Activated T-cell treated with anti-CD3 and anti-CD28 coated beads, Interleukin-2, amount 50 U/mL, for 4 hours (primary cell): ENCODE results near the gene DDX55. TPM values are rescaled to one million over a fixed set of nuclear protein-coding genes. Genes with fewer than 3 reads are reported as not detected.

Source experiments
- ATAC-seq, 2 donors: fragments of 200-7000 bp; cut with Tn5 transposase; one replicate each; pipeline ENCODE4 v1.10.0; 2021
- DNase-seq: peaks from one replicate; pipeline ENCODE4 v3.0.0-alpha.2; 2020
- H3K27me3 Mint-ChIP-seq: one replicate; pipeline ENCODE4 v1.8.0; 2021; ENCODE audit warnings: low read depth, mixed read lengths
- H3K36me3 Mint-ChIP-seq: one replicate; pipeline ENCODE4 v1.8.0; 2022; ENCODE audit warnings: mixed read lengths; ENCODE audit not compliant: insufficient read depth
- H3K4me1 Mint-ChIP-seq: one replicate; pipeline ENCODE4 v1.8.0; 2021; ENCODE audit warnings: low read depth, mixed read lengths
- H3K4me3 Mint-ChIP-seq: one replicate; pipeline ENCODE4 v1.8.0; 2021; ENCODE audit warnings: mild to moderate bottlenecking, moderate library complexity, mixed read lengths
- H3K9me3 Mint-ChIP-seq: one replicate; pipeline ENCODE4 v1.8.0; 2021; ENCODE audit warnings: mixed read lengths
- total RNA-seq, 3 donors: library from RNA; stranded (reverse); gene quantifications; one replicate each; pipeline ENCODE4 v1.2.1, GENCODE V29; 2021

The DDX55 gene
- total RNA-seq, 3 donors from 2014 or later: 69.2 to 75.7 (median 69.3) TPM

DNA sequence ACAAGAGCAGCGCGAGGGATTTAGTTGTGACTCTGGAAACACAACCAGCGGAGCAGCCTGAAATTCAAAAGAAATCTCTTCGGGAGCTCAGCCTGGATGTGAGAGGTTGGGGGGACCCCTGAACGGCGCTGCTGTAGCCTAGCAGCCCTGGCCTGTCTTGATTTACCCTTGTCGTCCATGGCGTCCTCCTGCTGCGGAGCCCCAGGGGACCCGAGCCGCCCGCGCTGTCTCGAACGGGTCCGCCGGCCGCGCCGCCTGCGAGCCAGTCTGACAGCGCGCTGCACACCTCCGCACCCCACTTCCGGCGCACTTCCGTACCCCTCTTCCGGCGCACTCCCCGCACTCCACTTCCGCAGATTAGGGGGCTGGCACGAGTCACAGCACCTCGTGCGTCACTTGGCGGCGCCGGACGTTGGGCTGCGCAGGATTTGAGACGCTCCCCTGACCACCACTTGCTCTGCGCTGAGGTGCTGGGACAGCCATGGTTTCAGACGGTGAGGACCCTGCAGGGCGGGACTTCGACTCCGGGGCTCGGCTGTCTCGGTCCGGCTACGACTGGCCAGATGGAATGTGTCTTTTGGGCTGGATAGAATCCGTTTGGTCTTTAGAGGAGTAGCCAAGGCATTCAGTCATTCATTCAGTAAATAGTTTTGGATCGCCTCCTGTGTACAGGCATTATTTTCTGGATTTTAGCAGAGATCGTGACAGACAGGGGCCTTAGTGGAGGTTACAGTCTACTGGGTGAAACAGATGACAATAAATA lies 31.7 kb downstream of the DDX55 start, which contains the start of the genes EIF2B1 and GTF2H3:
Gene EIF2B1 (minus strand): TSS at position 308 of the 763 bp plus-strand sequence. CDS start 129 bp downstream, at position 179.
Gene GTF2H3 (plus strand): TSS at position 451 of the 763 bp plus-strand sequence. CDS start 31 bp downstream, at position 482.
- DNase-seq: peak; percentile 93
- Mint-ChIP-seq H3K4me3 (peak within 1 kb of the TSS; percentile 94), H3K27me3 (no peaks in the 10 kb centered on the region), H3K9me3 (no peaks in the 10 kb centered on the region), H3K4me1 (peaks cover 28% of the 10 kb centered on the region), H3K36me3 (peaks cover 25% of the 10 kb centered on the region)
- peak; percentile 96 to 99 for ATAC-seq

DNA sequence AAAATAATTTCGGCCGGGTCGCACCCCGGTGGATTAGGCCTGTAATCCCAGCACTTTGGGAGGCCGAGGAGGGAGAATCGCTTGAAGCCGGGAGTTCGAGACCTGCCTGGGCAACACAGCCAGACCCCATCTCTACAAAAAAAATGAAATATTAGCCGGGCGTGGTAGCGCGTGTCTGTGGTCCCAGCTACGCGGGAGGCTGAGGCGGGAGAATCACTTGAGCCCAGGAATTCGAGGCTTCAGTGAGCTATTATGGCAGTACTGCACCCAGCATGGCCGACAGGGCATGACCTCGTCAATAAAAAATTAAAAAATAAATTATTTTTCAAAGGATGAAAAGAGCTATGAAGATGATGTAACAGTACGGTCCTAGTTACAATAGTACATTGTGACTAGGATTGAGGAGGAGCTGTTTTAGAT lies 32.3 kb downstream of the DDX55 start:
- peak overlapping the region; percentile 94 for H3K4me3 Mint-ChIP-seq
- no peak for ATAC-seq
- no peak for DNase-seq
- no peaks in the 10 kb centered on the region for H3K9me3 Mint-ChIP-seq
- no peaks in the 10 kb centered on the region for H3K27me3 Mint-ChIP-seq
- H3K36me3 Mint-ChIP-seq: peaks cover 19% of the 10 kb centered on the region
- peaks cover 28% of the 10 kb centered on the region for H3K4me1 Mint-ChIP-seq

DNA sequence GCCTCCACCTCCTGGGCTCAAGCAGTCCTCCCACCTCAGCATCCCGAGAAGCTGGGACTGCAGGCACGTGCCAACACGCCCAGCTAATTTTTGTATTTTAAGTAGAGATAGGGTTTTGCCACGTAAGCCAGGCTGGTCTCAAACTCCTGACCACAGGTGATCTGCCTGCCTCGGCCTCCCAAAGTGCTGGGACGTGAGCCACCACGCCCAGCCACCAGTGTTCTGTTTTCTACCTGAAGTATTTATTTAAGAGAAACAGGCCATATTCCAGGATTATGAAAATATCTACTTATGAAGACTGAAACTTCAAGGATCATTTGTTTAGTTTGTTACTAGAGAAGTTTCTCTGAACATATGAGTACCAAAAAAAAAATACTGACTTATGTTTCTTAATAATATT lies 42.0 kb downstream of the DDX55 start:
- Mint-ChIP-seq H3K9me3 (no peaks in the 10 kb centered on the region), H3K4me3 (no peak overlapping the region), H3K4me1 (no peaks in the 10 kb centered on the region), H3K27me3 (no peaks in the 10 kb centered on the region), H3K36me3 (peaks cover 23% of the 10 kb centered on the region)
- no peak for ATAC-seq
- no peak for DNase-seq

DNA sequence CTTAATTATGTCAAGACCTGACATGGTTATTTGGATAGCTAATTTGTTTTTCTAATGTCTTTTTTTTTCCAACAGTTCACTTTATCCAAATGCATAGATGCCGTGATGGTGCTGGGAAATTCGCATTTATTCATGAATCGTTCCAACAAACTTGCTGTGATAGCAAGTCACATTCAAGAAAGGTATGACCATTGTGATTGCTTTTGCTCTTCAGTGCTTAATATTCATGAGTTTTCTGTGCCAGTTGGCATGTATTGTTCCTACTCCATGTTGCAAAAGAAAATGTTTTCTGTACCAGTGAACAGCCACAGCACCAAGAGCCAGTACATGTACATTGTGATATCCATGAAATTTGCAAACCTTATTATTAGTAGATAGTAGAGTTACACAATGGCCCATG lies 43.5 kb downstream of the DDX55 start:
- Mint-ChIP-seq H3K4me1 (no peaks in the 10 kb centered on the region), H3K36me3 (peaks cover 21% of the 10 kb centered on the region), H3K4me3 (no peak overlapping the region), H3K27me3 (no peaks in the 10 kb centered on the region), H3K9me3 (no peaks in the 10 kb centered on the region)
- DNase-seq (no peak), ATAC-seq (no peak)

DNA sequence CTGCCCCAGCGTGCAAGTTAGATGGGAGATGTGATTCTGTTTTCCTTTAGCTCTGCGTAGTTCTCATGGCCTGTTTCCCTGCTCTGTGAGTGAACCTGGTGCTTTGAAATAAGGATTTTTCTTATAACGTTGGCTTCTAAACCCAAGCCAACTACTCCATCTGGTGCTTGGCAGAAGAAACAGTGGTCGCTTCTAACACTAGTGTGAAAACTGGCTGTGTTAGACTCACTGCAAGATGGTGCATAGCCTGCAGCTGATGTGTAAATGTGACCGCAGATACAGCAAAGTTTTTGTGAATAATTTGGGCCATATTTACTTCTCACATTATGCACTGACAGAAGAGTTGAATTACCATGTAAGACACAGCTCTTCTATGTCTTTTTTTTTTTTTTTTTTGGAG lies 44.0 kb downstream of the DDX55 start:
- no peaks in the 10 kb centered on the region for H3K9me3 Mint-ChIP-seq
- peaks cover 22% of the 10 kb centered on the region for H3K36me3 Mint-ChIP-seq
- H3K4me1 Mint-ChIP-seq: no peaks in the 10 kb centered on the region
- no peak for DNase-seq
- H3K27me3 Mint-ChIP-seq: no peaks in the 10 kb centered on the region
- no peak for ATAC-seq
- H3K4me3 Mint-ChIP-seq: no peak overlapping the region

DNA sequence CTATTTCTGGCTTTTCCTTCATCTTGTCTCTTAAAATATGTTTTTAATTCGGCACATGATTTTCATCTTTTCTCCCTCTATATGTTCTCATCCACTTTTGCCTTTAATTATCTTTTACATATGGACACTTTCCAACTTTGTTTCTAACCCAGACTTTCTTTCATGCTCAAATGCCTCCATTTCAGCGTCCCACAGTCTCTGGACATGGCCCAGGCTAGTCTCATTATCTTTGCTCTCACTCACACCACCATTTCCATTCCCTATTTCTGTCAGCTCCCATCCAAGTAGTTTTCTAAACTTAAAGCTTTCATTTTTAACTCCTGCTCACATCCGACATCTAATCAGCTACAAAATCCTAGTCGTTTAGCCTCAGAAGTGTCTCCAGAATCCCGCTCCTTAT lies 46.5 kb downstream of the DDX55 start:
- Mint-ChIP-seq H3K36me3 (peaks cover 26% of the 10 kb centered on the region), H3K9me3 (no peaks in the 10 kb centered on the region), H3K4me3 (no peak overlapping the region), H3K27me3 (no peaks in the 10 kb centered on the region), H3K4me1 (no peaks in the 10 kb centered on the region)
- ATAC-seq (no peak), DNase-seq (no peak)

DNA sequence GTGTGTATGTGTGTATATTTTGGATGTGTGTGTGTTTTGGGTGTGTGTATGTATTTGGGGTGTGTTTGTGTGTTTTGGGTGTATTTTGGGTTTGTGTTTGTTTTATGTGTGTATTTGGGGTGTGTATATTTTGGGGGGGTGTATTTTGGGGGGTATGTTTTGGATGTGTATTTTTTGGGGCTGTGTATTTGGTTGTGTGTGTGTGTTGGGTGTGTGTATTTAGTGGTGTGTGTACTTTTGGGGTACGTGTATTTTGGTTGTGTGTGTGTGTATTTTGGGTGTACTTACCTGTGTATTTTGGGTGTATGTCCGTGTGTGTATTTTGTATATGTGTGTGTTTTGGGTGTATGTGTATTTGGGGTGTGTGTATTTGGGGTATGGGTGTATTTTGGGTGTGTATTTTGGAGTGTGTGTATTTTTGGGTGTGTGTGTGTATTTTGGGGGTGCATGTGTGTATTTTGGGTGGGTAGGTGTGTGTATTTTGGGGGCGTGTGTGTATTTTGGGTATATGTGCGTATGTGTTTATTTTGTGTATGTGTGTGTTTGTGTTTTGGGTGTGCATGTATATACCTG lies 52.3 kb downstream of the DDX55 start:
- Mint-ChIP-seq H3K36me3 (peaks cover 26% of the 10 kb centered on the region), H3K4me3 (no peak overlapping the region), H3K4me1 (no peaks in the 10 kb centered on the region), H3K27me3 (no peaks in the 10 kb centered on the region), H3K9me3 (no peaks in the 10 kb centered on the region)
- DNase-seq: no peak
- ATAC-seq: no peak

DNA sequence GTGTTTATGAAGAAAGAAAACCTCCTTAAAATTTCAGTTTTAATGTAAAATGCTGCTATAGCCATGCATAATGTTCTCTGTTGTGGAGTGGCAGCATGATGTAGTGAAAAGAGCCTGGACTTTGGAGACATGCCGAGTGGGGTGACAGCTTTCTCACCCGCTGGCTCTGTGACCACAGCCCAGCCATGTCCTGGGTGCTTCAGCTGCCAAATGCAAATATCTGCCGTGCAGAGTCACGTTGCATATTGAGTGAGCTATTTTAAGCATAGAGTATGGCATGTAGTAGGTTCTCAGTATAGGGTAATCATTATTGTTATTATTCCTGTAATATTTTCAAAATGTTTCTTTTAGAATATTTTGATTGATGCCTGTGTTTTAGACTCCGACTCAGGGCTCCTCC lies 53.5 kb downstream of the DDX55 start:
- Mint-ChIP-seq H3K27me3 (no peaks in the 10 kb centered on the region), H3K4me3 (no peak overlapping the region), H3K36me3 (peaks cover 36% of the 10 kb centered on the region), H3K9me3 (no peaks in the 10 kb centered on the region), H3K4me1 (peaks cover 10% of the 10 kb centered on the region)
- ATAC-seq (no peak), DNase-seq (no peak)

DNA sequence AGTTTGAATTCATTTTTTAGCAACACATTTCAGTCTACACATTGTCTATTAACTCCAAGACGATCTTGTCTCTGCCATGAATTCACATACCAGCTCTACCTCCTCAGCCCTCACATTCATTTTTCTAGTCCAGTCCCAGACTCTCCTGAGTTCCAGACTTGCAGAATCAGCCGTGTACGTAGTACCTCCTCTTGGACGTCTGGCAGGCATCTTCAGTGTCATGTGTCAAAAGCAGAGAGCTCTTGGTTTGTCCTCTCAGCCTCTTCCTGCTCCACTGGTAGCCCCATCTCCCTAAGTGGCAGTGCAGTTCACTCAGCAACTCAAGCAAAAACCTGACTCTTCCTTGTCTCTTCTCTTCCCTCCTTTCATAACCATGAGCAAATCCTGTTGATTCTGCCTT lies 54.5 kb downstream of the DDX55 start:
- ATAC-seq (no peak), DNase-seq (no peak)
- Mint-ChIP-seq H3K4me3 (no peak overlapping the region), H3K27me3 (no peaks in the 10 kb centered on the region), H3K4me1 (peaks cover 11% of the 10 kb centered on the region), H3K9me3 (no peaks in the 10 kb centered on the region), H3K36me3 (peaks cover 37% of the 10 kb centered on the region)

DNA sequence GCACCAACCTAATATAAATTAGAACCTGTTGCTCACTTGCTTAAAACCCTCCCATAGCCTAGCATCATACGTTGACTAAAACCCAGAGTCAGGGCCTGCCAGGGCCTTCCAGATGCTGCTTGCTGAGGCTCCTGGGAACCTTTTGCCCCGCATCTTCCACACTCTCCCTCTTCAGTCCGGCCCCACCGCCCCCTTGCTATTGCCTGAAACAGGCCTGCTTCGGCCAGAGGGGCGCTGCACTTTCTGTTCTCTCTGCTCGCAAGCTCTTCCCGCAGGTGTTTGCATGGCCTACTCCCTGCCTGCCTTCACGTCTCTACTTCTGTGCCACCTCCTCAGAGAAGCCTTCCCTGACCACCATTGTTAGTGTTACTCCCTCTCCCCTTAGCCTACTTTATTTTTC lies 55.3 kb downstream of the DDX55 start:
- peaks cover 32% of the 10 kb centered on the region for H3K36me3 Mint-ChIP-seq

DNA sequence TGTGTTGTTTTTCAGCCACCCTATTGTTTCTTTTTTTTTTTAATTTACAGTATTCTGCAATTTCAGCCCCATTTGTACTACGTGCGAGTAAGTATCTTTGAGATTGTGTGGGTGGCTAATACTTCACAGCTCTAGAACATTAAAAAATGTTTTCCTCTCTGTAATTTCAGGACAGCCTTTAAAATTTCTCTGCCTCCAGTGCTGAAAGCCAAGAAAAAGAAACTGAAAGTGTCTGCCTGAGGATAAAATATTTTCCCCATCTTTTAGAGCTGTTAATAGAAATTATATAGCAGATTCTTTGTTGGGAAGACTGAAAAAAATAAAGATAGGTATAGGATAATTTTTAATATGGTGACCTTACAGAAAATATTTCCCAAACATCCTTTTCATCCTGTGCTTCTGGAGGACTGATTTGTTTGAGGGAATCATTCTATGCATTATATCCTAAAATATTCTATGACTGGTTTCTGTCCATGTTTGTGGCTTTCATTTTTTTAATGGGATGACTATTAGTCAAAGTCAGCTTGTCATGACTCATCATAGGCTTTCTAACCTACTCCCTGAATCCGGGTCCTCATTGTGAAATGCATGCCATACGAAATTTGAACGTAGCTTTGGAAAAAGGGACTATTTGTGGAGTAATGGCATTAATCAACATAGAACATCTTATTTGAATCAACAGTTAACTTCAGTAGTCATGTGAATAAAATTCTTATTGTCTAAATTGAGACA lies 58.3 kb downstream of the DDX55 start:
- Mint-ChIP-seq H3K4me1 (peaks cover 11% of the 10 kb centered on the region), H3K27me3 (no peaks in the 10 kb centered on the region), H3K4me3 (no peak overlapping the region), H3K9me3 (no peaks in the 10 kb centered on the region), H3K36me3 (peaks cover 32% of the 10 kb centered on the region)
- DNase-seq: no peak
- no peak for ATAC-seq

More for the DNA sequence above, 55.3 kb downstream of the DDX55 start:
- no peaks in the 10 kb centered on the region for H3K27me3 Mint-ChIP-seq
- DNase-seq (no peak), ATAC-seq (no peak)
- H3K9me3 Mint-ChIP-seq: no peaks in the 10 kb centered on the region
- H3K4me3 Mint-ChIP-seq: no peak overlapping the region
- peaks cover 11% of the 10 kb centered on the region for H3K4me1 Mint-ChIP-seq

DNA sequence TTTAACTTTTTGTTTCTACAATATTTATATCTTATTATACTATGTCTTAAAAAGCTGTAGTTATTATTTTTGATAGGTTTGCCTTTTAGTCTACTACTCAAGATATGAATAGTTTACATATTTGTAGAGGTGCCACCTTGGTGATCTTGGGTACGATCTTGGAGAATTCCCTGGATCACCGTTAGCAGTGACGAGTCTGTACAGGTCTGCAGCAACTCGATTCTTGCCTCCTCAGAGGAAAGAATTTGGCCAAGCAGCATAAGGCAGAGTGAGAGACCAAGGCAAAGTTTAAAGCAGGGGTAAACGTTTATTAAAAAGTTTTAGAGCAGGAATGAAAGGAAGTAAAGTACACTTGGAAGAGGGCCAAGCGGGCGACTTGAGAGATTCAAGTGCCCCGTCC lies 65.9 kb downstream of the DDX55 start:
- Mint-ChIP-seq H3K4me3 (no peak overlapping the region), H3K36me3 (peaks cover 6% of the 10 kb centered on the region), H3K27me3 (no peaks in the 10 kb centered on the region), H3K4me1 (peaks cover 18% of the 10 kb centered on the region), H3K9me3 (no peaks in the 10 kb centered on the region)
- ATAC-seq (no peak), DNase-seq (no peak)
